Measurements from ENCODE around the gene TSBP1.

DNA sequence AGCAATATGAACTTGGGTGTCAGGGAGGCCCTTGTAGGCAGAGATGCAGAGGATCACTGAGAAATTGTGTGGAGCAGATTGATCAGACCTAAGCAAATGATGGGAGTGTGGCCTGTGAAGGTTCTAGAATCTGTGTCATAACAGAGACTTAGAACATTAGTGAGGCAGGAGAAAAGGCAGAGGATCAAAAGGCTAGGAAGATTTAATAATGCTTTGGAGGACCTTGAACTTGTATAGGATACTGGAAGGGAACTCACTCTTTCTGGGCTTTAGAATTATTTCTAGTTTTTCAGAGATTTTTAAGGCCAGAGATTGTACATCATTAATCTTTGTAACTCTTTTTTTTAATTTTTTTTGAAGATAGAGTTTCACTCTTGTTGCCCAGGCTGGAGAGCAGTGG is at the start of gene TSBP1:
- TF ChIP-seq, protein P1, sequence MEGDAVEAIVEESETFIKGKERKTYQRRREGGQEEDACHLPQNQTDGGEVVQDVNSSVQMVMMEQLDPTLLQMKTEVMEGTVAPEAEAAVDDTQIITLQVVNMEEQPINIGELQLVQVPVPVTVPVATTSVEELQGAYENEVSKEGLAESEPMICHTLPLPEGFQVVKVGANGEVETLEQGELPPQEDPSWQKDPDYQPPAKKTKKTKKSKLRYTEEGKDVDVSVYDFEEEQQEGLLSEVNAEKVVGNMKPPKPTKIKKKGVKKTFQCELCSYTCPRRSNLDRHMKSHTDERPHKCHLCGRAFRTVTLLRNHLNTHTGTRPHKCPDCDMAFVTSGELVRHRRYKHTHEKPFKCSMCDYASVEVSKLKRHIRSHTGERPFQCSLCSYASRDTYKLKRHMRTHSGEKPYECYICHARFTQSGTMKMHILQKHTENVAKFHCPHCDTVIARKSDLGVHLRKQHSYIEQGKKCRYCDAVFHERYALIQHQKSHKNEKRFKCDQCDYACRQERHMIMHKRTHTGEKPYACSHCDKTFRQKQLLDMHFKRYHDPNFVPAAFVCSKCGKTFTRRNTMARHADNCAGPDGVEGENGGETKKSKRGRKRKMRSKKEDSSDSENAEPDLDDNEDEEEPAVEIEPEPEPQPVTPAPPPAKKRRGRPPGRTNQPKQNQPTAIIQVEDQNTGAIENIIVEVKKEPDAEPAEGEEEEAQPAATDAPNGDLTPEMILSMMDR (IDR thresholded peaks at IDR 0.05; ENCODE audit: low read length) = no peak
- no peak for TF ChIP-seq EZH2phosphoT487 (IDR thresholded peaks at IDR 0.05; ENCODE audit: low read length)
- no peak for TF ChIP-seq EZH2 (optimal IDR thresholded peaks at IDR 0.05; ENCODE audit: low read depth, low read length)
